Fibroblast of lung (primary cell): ENCODE results near the gene CENPP. TPM values are rescaled to one million over a fixed set of nuclear protein-coding genes. Genes with fewer than 3 reads are reported as not detected.

Source experiments
- DNase-seq, 2 donors: peaks; one replicate each; pipeline versions ENCODE4 v3.0.0 to v3.0.0-alpha.2; 2010; ENCODE audit warnings: low read depth in 2 of 2
- H2AFZ ChIP-seq: 2 replicates; pipeline ENCODE4 v1.5.1; 2012; ENCODE audit warnings: low read length, control low read depth, inconsistent platforms
- H3K27ac ChIP-seq: 2 replicates; pipeline ENCODE4 v1.5.1; 2011; ENCODE audit warnings: low read length, control low read depth; ENCODE audit not compliant: insufficient read depth
- H3K27me3 ChIP-seq: 2 replicates; pipeline ENCODE4 v1.5.1; 2011; ENCODE audit warnings: mild to moderate bottlenecking, low read length; ENCODE audit not compliant: control insufficient read depth, insufficient read depth
- H3K36me3 ChIP-seq: 2 replicates; pipeline ENCODE4 v1.5.1; 2011; ENCODE audit warnings: low read length; ENCODE audit not compliant: control insufficient read depth, insufficient read depth
- H3K4me1 ChIP-seq: 2 replicates; pipeline ENCODE4 v1.5.1; 2011; ENCODE audit warnings: low read length; ENCODE audit not compliant: control insufficient read depth, insufficient read depth; ENCODE audit errors: extremely low read depth
- H3K4me2 ChIP-seq: 2 replicates; pipeline ENCODE4 v1.5.1; 2011; ENCODE audit warnings: low read length, control low read depth; ENCODE audit not compliant: insufficient read depth; ENCODE audit errors: extremely low read depth
- H3K4me3 ChIP-seq, 4 experiments: fragments of 200-600 bp in 1 of 4; sonication (generic) in 1 of 4; replicated peaks in 1 of 4; 2 replicates each; pipeline ENCODE4 v1.5.1; 2011 to 2016; ENCODE audit warnings: low read length in 4 of 4, low read depth in 3 of 4, mild to moderate bottlenecking in 3 of 4, control low read depth in 2 of 4, inconsistent platforms in 1 of 4, mixed read lengths in 1 of 4; ENCODE audit not compliant: insufficient read depth in 1 of 4; ENCODE audit errors: control extremely low read depth in 1 of 4
- H3K79me2 ChIP-seq: 2 replicates; pipeline ENCODE4 v1.5.1; 2012; ENCODE audit warnings: mild to moderate bottlenecking, low read length, inconsistent platforms; ENCODE audit not compliant: control insufficient read depth, insufficient read depth
- H3K9ac ChIP-seq: 2 replicates; pipeline ENCODE4 v1.5.1; 2011; ENCODE audit warnings: mild to moderate bottlenecking, low read length, control low read depth; ENCODE audit not compliant: insufficient read depth
- H3K9me3 ChIP-seq: 2 replicates; pipeline ENCODE4 v1.5.1; 2012; ENCODE audit warnings: low read depth, low read length; ENCODE audit not compliant: control insufficient read depth, insufficient read depth
- H4K20me1 ChIP-seq: 2 replicates; pipeline ENCODE4 v1.5.1; 2011; ENCODE audit warnings: low read length; ENCODE audit not compliant: control insufficient read depth, insufficient read depth; ENCODE audit errors: extremely low read depth
- EZH2 ChIP-seq: IDR thresholded peaks from 2 replicates; pipeline ENCODE4 v1.5.1; 2012; ENCODE audit warnings: low read length, control low read depth, mild to moderate bottlenecking; ENCODE audit errors: missing control alignments
- polyA plus RNA-seq, 2 donors: library from polyadenylated mRNA; depleted of rRNA in 1 of 2; stranded (reverse) in 1 of 2; unstranded in 1 of 2; fragments of >200 nt; gene quantifications; 2 replicates each; pipeline ENCODE4 v1.2.1, GENCODE V29; 2011 to 2012; ENCODE audit warnings: missing spikeins in 1 of 2
- total RNA-seq: library from RNA; depleted of rRNA; stranded (reverse); fragments of >200 nt; gene quantifications from 2 replicates; pipeline ENCODE4 v1.2.1, GENCODE V29; 2014
- TF ChIP-seq, protein P1 (sequence below), 2 donors: IDR thresholded peaks in 1 of 2; conservative IDR thresholded peaks in 1 of 2; 1 replicate in 1 of 2; 2 replicates in 1 of 2; pipeline ENCODE4 v1.5.1; 2011 to 2012; ENCODE audit warnings: low read length in 2 of 2, control low read depth in 1 of 2, inconsistent platforms in 1 of 2, low read depth in 1 of 2, mild to moderate bottlenecking in 1 of 2

Gene CENPP
- total and polyA plus RNA-seq, 2 donors (not counting 1 experiment from before 2014, with no cell fraction given), result 1.7 to 2.4 TPM

- Histone ChIP-seq H3K79me2 (no peaks in the 10 kb centered on the region), H3K27me3 (no peaks in the 10 kb centered on the region), H3K27ac (no peak overlapping the region), H3K4me3 (no peak overlapping the region), H4K20me1 (no peaks in the 10 kb centered on the region), H2AFZ (no peak overlapping the region), H3K4me2 (no peak overlapping the region), H3K9me3 (no peaks in the 10 kb centered on the region), H3K9ac (no peak overlapping the region), H3K4me1 (no peaks in the 10 kb centered on the region), H3K36me3 (no peaks in the 10 kb centered on the region)
- DNase-seq, result no peak
- TF ChIP-seq, protein P1, sequence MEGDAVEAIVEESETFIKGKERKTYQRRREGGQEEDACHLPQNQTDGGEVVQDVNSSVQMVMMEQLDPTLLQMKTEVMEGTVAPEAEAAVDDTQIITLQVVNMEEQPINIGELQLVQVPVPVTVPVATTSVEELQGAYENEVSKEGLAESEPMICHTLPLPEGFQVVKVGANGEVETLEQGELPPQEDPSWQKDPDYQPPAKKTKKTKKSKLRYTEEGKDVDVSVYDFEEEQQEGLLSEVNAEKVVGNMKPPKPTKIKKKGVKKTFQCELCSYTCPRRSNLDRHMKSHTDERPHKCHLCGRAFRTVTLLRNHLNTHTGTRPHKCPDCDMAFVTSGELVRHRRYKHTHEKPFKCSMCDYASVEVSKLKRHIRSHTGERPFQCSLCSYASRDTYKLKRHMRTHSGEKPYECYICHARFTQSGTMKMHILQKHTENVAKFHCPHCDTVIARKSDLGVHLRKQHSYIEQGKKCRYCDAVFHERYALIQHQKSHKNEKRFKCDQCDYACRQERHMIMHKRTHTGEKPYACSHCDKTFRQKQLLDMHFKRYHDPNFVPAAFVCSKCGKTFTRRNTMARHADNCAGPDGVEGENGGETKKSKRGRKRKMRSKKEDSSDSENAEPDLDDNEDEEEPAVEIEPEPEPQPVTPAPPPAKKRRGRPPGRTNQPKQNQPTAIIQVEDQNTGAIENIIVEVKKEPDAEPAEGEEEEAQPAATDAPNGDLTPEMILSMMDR (conservative IDR thresholded peaks at IDR 0.05 in 1 of 2, IDR thresholded peaks at IDR 0.05 in 1 of 2; ENCODE audit: low read depth in 1 of 2, low read length in 2 of 2), result no peak
- no peak for TF ChIP-seq EZH2
Observed at GRCh38 chr9:92360083-92360482, 34.3 kb downstream of the CENPP start.

- H3K9ac ChIP-seq, result no peak overlapping the region
- H3K79me2 ChIP-seq, result no peaks in the 10 kb centered on the region
- H2AFZ ChIP-seq, result no peak overlapping the region
- no peak overlapping the region for H3K4me2 ChIP-seq
- no peaks in the 10 kb centered on the region for H3K36me3 ChIP-seq
- H3K4me1 ChIP-seq, result no peaks in the 10 kb centered on the region
- no peaks in the 10 kb centered on the region for H4K20me1 ChIP-seq
- H3K27ac ChIP-seq, result no peak overlapping the region
- no peak for TF ChIP-seq EZH2
- TF ChIP-seq, protein P1 (conservative IDR thresholded peaks at IDR 0.05 in 1 of 2, IDR thresholded peaks at IDR 0.05 in 1 of 2; ENCODE audit: low read depth in 1 of 2, low read length in 2 of 2), result no peak
- no peak overlapping the region for H3K4me3 ChIP-seq
- H3K9me3 ChIP-seq, result no peaks in the 10 kb centered on the region
- H3K27me3 ChIP-seq, result no peaks in the 10 kb centered on the region
- no peak for DNase-seq
Observed at GRCh38 chr9:92369075-92369474, 43.3 kb downstream of the CENPP start.

DNA sequence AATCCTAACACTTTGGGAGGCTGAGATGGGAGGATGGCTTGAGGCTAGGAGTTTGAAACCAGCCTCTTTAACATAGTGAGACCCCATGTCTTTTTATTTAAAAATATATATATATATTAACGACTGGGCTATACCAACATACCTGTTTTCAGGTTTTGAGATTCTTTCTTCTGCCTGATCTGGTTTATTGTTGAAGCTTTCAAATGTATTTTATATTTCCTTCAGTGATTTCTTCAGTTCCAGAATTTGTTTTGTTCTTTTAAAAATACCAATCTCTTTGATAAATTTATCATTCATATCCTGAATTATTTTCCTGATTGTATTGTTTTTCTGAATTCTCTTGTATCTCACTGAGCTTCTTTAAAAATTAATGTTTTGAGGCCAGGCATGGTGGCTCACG is 47.4 kb downstream of the CENPP start:
- Histone ChIP-seq H3K9me3 (no peaks in the 10 kb centered on the region), H2AFZ (no peak overlapping the region), H3K36me3 (no peaks in the 10 kb centered on the region), H4K20me1 (no peaks in the 10 kb centered on the region), H3K27ac (no peak overlapping the region), H3K27me3 (no peaks in the 10 kb centered on the region), H3K79me2 (no peaks in the 10 kb centered on the region), H3K4me3 (no peak overlapping the region), H3K4me2 (no peak overlapping the region), H3K9ac (no peak overlapping the region), H3K4me1 (no peaks in the 10 kb centered on the region)
- TF ChIP-seq, protein P1 (conservative IDR thresholded peaks at IDR 0.05 in 1 of 2, IDR thresholded peaks at IDR 0.05 in 1 of 2; ENCODE audit: low read depth in 1 of 2, low read length in 2 of 2), result no peak
- TF ChIP-seq EZH2, result no peak
- no peak for DNase-seq
